Panc1 (cell line): Measurements from ENCODE around the gene NECTIN1.

Experiments used
- POLR2AphosphoS5 ChIP-seq: IDR thresholded peaks from 2 replicates; pipeline ENCODE4 v1.6.1; 2012; ENCODE audit warnings: mild to moderate bottlenecking, low read depth, low read length, moderate library complexity
- TCF7L2 ChIP-seq: IDR thresholded peaks from 2 replicates; pipeline ENCODE4 v1.6.1; 2011; ENCODE audit warnings: mild to moderate bottlenecking, low read depth, low read length, inconsistent platforms
- TF ChIP-seq, protein P1 (sequence below): fragments of 450-650 bp; IDR thresholded peaks from 2 replicates; pipeline ENCODE4 v1.5.1; 2017; ENCODE audit warnings: mild to moderate bottlenecking
- TF ChIP-seq, protein P2 (sequence below), 2 experiments: IDR thresholded peaks; 2 replicates each; pipeline ENCODE4 v1.6.1; 2011 to 2012; ENCODE audit warnings: low read depth in 2 of 2, control low read depth in 1 of 2, low read length in 1 of 2, mild to moderate bottlenecking in 1 of 2, moderate library complexity in 1 of 2; ENCODE audit not compliant: insufficient read depth in 1 of 2

DNA sequence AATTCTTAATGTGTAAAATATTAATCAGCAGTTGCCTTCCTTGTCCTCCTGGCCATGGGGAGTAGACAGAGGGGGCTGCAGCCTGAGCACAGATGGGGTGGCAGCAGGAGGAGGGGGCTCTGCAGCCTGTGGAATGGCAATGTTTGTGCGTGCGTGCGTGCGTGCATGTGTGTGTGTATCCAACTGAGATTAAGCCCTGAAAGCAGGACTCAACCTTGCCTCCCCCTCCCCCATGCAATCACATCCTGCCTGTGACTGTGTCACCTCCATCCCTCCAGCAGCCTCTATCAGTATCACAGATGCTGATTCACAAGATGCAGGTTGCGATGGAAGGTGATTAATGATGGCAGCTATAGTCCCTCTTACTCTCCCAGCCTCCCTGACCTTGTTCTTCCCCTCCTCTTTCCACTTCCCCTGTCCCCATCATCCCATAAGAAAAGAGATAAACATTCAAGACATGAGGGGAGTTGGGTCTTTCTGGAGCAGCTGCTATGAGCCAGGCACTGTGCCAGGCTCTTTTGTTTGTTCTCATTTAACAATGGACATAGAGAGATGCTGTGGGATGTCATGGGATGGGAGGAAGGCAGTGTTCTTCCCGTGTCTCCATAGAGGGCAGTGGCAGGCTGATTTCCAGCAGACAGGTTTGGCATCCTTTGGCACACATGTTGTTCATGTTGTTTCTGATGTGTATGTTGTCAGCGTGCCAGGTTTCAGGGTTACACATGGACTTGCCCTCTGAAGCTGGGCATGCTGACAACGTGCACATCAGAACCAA is 43.8 kb upstream of the NECTIN1 start:
- TF ChIP-seq, protein P1, sequence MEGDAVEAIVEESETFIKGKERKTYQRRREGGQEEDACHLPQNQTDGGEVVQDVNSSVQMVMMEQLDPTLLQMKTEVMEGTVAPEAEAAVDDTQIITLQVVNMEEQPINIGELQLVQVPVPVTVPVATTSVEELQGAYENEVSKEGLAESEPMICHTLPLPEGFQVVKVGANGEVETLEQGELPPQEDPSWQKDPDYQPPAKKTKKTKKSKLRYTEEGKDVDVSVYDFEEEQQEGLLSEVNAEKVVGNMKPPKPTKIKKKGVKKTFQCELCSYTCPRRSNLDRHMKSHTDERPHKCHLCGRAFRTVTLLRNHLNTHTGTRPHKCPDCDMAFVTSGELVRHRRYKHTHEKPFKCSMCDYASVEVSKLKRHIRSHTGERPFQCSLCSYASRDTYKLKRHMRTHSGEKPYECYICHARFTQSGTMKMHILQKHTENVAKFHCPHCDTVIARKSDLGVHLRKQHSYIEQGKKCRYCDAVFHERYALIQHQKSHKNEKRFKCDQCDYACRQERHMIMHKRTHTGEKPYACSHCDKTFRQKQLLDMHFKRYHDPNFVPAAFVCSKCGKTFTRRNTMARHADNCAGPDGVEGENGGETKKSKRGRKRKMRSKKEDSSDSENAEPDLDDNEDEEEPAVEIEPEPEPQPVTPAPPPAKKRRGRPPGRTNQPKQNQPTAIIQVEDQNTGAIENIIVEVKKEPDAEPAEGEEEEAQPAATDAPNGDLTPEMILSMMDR = no peak
- TF ChIP-seq, protein P2, sequence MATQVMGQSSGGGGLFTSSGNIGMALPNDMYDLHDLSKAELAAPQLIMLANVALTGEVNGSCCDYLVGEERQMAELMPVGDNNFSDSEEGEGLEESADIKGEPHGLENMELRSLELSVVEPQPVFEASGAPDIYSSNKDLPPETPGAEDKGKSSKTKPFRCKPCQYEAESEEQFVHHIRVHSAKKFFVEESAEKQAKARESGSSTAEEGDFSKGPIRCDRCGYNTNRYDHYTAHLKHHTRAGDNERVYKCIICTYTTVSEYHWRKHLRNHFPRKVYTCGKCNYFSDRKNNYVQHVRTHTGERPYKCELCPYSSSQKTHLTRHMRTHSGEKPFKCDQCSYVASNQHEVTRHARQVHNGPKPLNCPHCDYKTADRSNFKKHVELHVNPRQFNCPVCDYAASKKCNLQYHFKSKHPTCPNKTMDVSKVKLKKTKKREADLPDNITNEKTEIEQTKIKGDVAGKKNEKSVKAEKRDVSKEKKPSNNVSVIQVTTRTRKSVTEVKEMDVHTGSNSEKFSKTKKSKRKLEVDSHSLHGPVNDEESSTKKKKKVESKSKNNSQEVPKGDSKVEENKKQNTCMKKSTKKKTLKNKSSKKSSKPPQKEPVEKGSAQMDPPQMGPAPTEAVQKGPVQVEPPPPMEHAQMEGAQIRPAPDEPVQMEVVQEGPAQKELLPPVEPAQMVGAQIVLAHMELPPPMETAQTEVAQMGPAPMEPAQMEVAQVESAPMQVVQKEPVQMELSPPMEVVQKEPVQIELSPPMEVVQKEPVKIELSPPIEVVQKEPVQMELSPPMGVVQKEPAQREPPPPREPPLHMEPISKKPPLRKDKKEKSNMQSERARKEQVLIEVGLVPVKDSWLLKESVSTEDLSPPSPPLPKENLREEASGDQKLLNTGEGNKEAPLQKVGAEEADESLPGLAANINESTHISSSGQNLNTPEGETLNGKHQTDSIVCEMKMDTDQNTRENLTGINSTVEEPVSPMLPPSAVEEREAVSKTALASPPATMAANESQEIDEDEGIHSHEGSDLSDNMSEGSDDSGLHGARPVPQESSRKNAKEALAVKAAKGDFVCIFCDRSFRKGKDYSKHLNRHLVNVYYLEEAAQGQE (IDR thresholded peaks at IDR 0.05; ENCODE audit: insufficient read depth in 1 of 2, low read depth in 2 of 2, low read length in 1 of 2) = no peak
- no peak for TF ChIP-seq POLR2AphosphoS5
- TF ChIP-seq TCF7L2 = no peak
